ENCODE data around the gene PCDHB16. TPM values are rescaled to one million over a fixed set of nuclear protein-coding genes. Genes with fewer than 3 reads are reported as not detected.
A peak's percentile ranks its signal among the peaks of the same experiment; 100 is the strongest.
"Not testable (repeated sequence)": the region's sequence is repeated elsewhere in the genome, so short reads cannot be mapped to it uniquely, and the experiment has no call there.

PCDHB16 gene
- total RNA-seq, 2 donors from 2014 or later, result 0.17 to 0.53 TPM

- Histone ChIP-seq H3K27ac (no peak within 1 kb of the TSS), H3K36me3 (no peaks in the 10 kb centered on the region), H3K4me3 (no peak within 1 kb of the TSS), H3K9me3 (peaks cover 5% of the 10 kb centered on the region), H3K4me1 (no peaks in the 10 kb centered on the region), H3K9ac (ENCODE audit: low read depth in 2 of 2, low read length in 2 of 2) (no peak within 1 kb of the TSS), H3K27me3 (no peaks in the 10 kb centered on the region)
- no peak for TF ChIP-seq CTCF (IDR thresholded peaks at IDR 0.05)
- intact Hi-C loops (cut with DNase I), result no loop called here
- no peak for DNase-seq
Measured at GRCh38 chr5:141199359-141200235, 17.4 kb downstream of the PCDHB16 start, which contains the start of gene PCDHB11. Gene PCDHB11 (plus strand): TSS chr5:141199627. CDS start chr5:141199775, 148 bp downstream.

GRCh38 chr5:141201126-141201525 is 18.9 kb downstream of the PCDHB16 start:
- DNase-seq; H3K27ac ChIP-seq; H3K27me3 ChIP-seq; H3K9ac ChIP-seq (ENCODE audit: low read depth in 2 of 2, low read length in 2 of 2); H3K4me1 ChIP-seq; H3K4me3 ChIP-seq; H3K36me3 ChIP-seq; intact Hi-C loops (cut with DNase I); H3K9me3 ChIP-seq: not testable (repeated sequence)

- H3K27ac ChIP-seq; H3K4me1 ChIP-seq; H3K4me3 ChIP-seq; DNase-seq; H3K9me3 ChIP-seq; intact Hi-C loops (cut with DNase I); H3K27me3 ChIP-seq; H3K36me3 ChIP-seq; H3K9ac ChIP-seq (ENCODE audit: low read depth in 2 of 2, low read length in 2 of 2): not testable (repeated sequence)
Measured at GRCh38 chr5:141201646-141202045, 19.5 kb downstream of the PCDHB16 start.

GRCh38 chr5:141208478-141208877 is 26.3 kb downstream of the PCDHB16 start, which contains the start of gene PCDHB12:
Gene PCDHB12 (plus strand): TSS chr5:141208719. CDS start chr5:141208908, 189 bp downstream.
- no peak for DNase-seq
- Histone ChIP-seq H3K36me3 (no peaks in the 10 kb centered on the region), H3K4me3 (no peak within 1 kb of the TSS), H3K4me1 (no peaks in the 10 kb centered on the region), H3K27me3 (no peaks in the 10 kb centered on the region), H3K27ac (no peak within 1 kb of the TSS), H3K9ac (ENCODE audit: low read depth in 2 of 2, low read length in 2 of 2) (no peak within 1 kb of the TSS), H3K9me3 (no peaks in the 10 kb centered on the region)
- intact Hi-C loops (cut with DNase I), result no loop called here
- no peak for TF ChIP-seq CTCF (IDR thresholded peaks at IDR 0.05)

GRCh38 chr5:141210281-141210680 is 28.1 kb downstream of the PCDHB16 start:
- H3K27me3 ChIP-seq; H3K9ac ChIP-seq (ENCODE audit: low read depth in 2 of 2, low read length in 2 of 2); H3K4me3 ChIP-seq; H3K27ac ChIP-seq; H3K9me3 ChIP-seq; intact Hi-C loops (cut with DNase I); DNase-seq; H3K4me1 ChIP-seq; H3K36me3 ChIP-seq: not testable (repeated sequence)

GRCh38 chr5:141210849-141211248 is 28.7 kb downstream of the PCDHB16 start:
- H3K9me3 ChIP-seq; H3K4me3 ChIP-seq; H3K27me3 ChIP-seq; H3K4me1 ChIP-seq; H3K36me3 ChIP-seq; intact Hi-C loops (cut with DNase I); DNase-seq; H3K9ac ChIP-seq (ENCODE audit: low read depth in 2 of 2, low read length in 2 of 2); H3K27ac ChIP-seq: not testable (repeated sequence)

- intact Hi-C loops (cut with DNase I); H3K4me1 ChIP-seq; H3K27ac ChIP-seq; H3K9ac ChIP-seq (ENCODE audit: low read depth in 2 of 2, low read length in 2 of 2); H3K27me3 ChIP-seq; H3K4me3 ChIP-seq; H3K9me3 ChIP-seq; H3K36me3 ChIP-seq: not testable (repeated sequence)
- DNase-seq, result peak; percentile 32
Measured at GRCh38 chr5:141213656-141214339, 31.6 kb downstream of the PCDHB16 start, which contains the start of gene PCDHB13. Gene PCDHB13 (plus strand): TSS chr5:141213919. CDS start chr5:141214124, 205 bp downstream.

GRCh38 chr5:141214583-141214982 is 32.4 kb downstream of the PCDHB16 start:
- H3K9ac ChIP-seq (ENCODE audit: low read depth in 2 of 2, low read length in 2 of 2); H3K9me3 ChIP-seq; H3K27me3 ChIP-seq; DNase-seq; H3K4me1 ChIP-seq; H3K27ac ChIP-seq; H3K36me3 ChIP-seq; H3K4me3 ChIP-seq; intact Hi-C loops (cut with DNase I): not testable (repeated sequence)

GRCh38 chr5:141215504-141215903 is 33.3 kb downstream of the PCDHB16 start:
- intact Hi-C loops (cut with DNase I); H3K27ac ChIP-seq; H3K4me1 ChIP-seq; H3K27me3 ChIP-seq; H3K4me3 ChIP-seq; DNase-seq; H3K9me3 ChIP-seq; H3K36me3 ChIP-seq; H3K9ac ChIP-seq (ENCODE audit: low read depth in 2 of 2, low read length in 2 of 2): not testable (repeated sequence)

GRCh38 chr5:141216035-141216434 is 33.8 kb downstream of the PCDHB16 start:
- H3K36me3 ChIP-seq; H3K4me1 ChIP-seq; H3K4me3 ChIP-seq; H3K9ac ChIP-seq (ENCODE audit: low read depth in 2 of 2, low read length in 2 of 2); H3K9me3 ChIP-seq; DNase-seq; H3K27me3 ChIP-seq; intact Hi-C loops (cut with DNase I); H3K27ac ChIP-seq: not testable (repeated sequence)

Data from colonic mucosa (tissue), 4 donors.